HL-60/S4 (cell line): ENCODE data around the gene TNFRSF8.
"Not testable (repeated sequence)": the region's sequence is repeated elsewhere in the genome, so short reads cannot be mapped to it uniquely, and the experiment has no call there.

Experiments
- in situ Hi-C: fragments of 300-500 bp; cut with MboI; formaldehyde crosslinking; loops from 2 replicates; pipeline ENCODE4 v1.14.3; 2022; ENCODE audit warnings: low sequenced_read_pairs

The TNFRSF8 gene

GRCh38 chr1:12063141-12064072, at the start of gene TNFRSF8:
Gene TNFRSF8 (plus strand): TSS chr1:12063303. CDS start chr1:12063599, 296 bp downstream.
- in situ Hi-C loops = no loop called here

GRCh38 chr1:12014141-12014991, 48.7 kb upstream of the TNFRSF8 start:
- in situ Hi-C loops = no loop called here

DNA sequence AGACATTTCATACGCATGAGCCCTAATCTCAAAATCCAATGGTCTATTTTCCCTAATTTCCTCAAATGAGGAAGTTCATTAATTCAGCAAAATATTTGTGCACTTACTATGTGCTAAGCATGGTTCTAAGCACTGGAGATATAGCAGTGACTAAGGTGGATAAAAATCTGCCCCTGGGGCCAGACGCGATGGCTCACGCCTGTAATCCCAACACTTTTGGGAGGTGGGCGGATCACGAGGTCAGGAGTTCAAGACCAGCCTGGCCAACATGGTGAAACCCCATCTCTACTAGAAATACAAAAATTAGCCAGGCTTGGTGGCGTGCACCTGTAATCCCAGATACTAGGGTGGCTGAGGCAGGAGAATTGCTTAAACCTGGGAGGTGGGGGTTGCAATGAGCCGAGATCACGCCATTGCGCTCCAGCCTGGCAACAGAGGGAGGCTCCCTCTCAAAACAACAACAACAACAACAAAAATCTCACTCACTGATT, 48.1 kb upstream of the TNFRSF8 start:
- in situ Hi-C loops = no loop called here

DNA sequence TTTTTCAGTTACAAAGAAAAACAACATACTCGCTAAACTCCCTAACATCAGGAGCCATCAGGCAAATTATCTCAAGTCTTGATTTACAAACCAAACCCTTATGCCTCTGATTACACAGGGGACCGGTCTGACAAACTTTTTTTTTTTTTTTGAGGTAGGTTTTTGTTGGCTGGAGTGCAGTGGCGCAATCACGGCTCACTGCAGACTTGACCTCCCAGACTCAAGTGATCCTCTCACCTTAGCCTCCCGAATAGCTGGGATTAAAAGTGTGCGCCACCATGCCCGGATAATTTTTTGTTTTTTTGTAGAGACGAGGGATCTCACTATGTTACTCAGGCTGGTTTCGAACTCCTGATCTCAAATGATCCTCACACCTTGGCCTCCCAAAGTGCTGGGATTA, 47.6 kb upstream of the TNFRSF8 start:
- in situ Hi-C loops = no loop called here

- in situ Hi-C loops = no loop called here
Observed at GRCh38 chr1:12016182-12016581, 46.9 kb upstream of the TNFRSF8 start.

GRCh38 chr1:12019858-12020509, 43.1 kb upstream of the TNFRSF8 start:
- in situ Hi-C loops = no loop called here

- in situ Hi-C loops = no loop called here
Observed at GRCh38 chr1:12021616-12022015, 41.5 kb upstream of the TNFRSF8 start.

GRCh38 chr1:12022036-12022435, 41.1 kb upstream of the TNFRSF8 start:
- in situ Hi-C loops = no loop called here

GRCh38 chr1:12026586-12026985, 36.5 kb upstream of the TNFRSF8 start:
- in situ Hi-C loops = no loop called here

GRCh38 chr1:12028248-12028647, 34.9 kb upstream of the TNFRSF8 start:
- in situ Hi-C loops = no loop called here

DNA sequence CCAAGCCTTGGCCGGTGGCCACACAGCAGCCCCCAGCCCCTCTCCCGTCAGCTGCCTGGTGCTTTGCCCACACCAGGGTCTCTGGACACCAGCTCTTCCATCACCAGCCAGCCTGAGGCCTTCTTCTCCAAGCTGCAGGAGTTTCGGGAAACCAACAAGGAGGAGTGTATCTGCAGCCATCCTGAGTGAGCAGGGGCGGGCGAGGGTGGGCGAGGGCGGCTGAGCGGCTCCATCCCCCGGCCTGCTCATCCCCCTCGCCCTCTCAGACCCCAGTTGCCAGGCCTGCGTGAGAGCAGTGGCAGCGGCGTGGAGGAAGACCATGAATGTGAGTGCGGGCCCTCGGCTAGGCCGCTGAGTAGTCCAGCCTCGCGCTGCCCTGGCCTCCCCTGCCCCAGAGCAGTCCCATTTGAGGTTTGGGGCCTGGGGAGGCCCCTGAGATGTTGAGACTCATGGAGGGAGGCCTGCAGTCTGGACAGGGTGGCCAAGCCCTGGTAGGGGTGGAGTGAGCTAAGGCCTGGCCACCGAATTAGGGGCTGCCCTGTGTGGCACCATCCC, 34.1 kb upstream of the TNFRSF8 start:
- in situ Hi-C loops = no loop called here

DNA sequence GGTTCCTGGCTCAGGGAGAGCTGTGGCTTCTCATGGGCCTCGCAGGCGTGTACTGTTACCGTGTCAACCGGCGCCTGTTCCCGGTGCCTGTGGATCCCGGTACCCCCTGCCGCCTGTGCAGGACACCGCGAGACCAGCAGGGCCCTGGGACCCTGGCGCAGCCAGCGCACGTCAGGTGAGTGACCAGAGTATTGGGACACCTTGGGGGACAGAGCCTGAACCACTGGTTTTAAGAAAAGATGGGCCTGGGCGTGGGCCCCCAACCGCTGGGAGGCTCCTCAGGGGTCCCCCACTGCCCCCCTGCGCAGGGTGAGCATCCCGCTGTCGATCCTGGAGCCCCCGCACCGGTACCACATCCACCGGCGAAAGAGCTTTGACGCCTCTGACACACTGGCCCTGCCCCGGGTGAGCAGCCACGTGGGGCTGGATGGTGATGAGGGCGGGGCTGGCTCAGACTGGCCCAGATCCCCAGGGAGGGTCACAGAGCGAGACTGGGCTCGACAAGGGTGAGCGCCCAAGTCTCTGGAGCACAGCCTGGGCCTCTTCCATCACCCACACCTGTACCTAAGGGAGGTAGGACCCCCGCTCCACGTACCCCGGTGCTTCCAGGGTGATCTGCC, 33.3 kb upstream of the TNFRSF8 start:
- in situ Hi-C loops = no loop called here

- in situ Hi-C loops = no loop called here
Observed at GRCh38 chr1:12031039-12031980, 31.8 kb upstream of the TNFRSF8 start.

GRCh38 chr1:12032161-12032621, 30.9 kb upstream of the TNFRSF8 start:
- in situ Hi-C loops = no loop called here

GRCh38 chr1:12033441-12033840, 29.7 kb upstream of the TNFRSF8 start:
- in situ Hi-C loops = not testable (repeated sequence)

DNA sequence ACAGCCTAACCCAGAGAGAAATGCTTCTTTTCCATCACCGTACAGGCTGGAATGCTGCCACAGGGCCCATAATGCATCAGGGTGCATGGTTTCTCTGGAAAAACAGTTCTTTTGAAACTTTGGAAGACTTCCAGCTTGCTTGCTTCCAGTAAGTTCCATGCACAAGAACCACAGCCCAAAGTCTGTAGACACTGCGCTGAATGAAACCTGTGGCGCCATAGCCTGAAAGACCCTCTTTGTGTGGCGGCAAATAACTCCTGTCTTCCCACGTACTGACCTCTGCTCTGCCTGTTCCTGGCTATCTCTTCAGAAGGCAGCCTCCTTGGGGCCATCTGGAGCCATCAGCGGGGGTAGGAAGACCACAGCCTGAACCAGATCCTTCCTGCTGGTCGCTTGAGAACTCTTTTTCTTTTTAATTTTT, 28.7 kb upstream of the TNFRSF8 start:
- in situ Hi-C loops = no loop called here

- in situ Hi-C loops = no loop called here
Observed at GRCh38 chr1:12035312-12035711, 27.8 kb upstream of the TNFRSF8 start.

DNA sequence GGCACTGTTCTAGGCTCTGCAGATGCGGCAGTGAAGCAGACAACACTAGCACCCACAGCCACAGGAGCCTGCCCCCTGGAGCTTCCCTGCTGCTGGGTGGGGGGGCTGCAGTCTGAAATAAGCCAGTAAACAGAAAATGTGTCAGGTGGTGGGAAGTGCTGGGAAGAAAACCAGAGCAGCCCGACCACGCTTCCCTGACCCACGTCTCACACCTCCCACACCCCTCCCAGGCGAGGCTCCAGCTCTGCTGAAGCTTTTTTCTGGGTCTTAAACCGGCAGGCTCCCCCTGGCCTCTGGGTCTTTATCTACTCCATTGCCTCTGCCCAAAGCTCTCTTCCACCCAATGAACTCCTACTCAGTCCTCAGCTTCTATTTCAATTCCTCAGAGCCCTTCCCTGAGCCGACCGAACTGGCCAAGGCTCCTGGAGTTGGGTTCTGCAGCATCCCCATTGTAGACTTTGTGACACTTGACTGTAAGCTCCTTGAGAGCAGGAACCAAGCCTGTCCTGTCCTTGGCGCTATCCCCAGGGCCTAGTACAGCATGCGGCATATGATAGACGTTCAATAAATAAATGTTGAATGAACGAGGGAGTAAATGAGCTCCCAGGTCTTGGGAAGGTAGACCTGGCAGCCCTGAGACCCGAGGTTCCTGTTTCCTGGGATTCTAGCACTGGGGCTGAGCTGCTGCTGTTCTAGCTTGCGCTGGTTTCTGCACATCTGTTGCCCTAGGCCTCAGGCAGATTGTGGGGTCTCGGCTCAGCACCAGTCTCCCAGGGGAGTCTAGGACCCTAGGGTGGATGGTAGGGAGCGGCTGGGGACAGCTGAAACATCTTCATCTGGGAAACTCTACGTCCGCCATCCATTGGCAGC, 25.4 kb upstream of the TNFRSF8 start:
- in situ Hi-C loops = no loop called here
